Measurements from ENCODE around the gene ARID4B. TPM values are rescaled to one million over a fixed set of nuclear protein-coding genes. Genes with fewer than 3 reads are reported as not detected.

ARID4B gene
- total RNA-seq, 1 experiment from 2014 or later, result 16.8 TPM

GRCh38 chr1:235181561-235182245 is 146.3 kb downstream of the ARID4B start:
- Histone ChIP-seq H3K9me3 (ENCODE audit: low read length) (no peaks in the 10 kb centered on the region), H4K20me1 (ENCODE audit: low read length) (no peaks in the 10 kb centered on the region), H3K4me2 (ENCODE audit: low read length) (no peak overlapping the region), H3K27ac (ENCODE audit: low read length) (no peak overlapping the region), H3K9me2 (replicated peaks; ENCODE audit: low read length) (no peaks in the 10 kb centered on the region), H3K27me3 (ENCODE audit: low read length) (no peaks in the 10 kb centered on the region), H3K36me3 (ENCODE audit: low read depth, low read length) (no peaks in the 10 kb centered on the region), H3K4me3 (ENCODE audit: low read length) (no peak overlapping the region), H3K9ac (ENCODE audit: low read length) (no peak overlapping the region), H3K4me1 (ENCODE audit: insufficient read depth, low read length) (no peaks in the 10 kb centered on the region), H2AFZ (ENCODE audit: low read length) (no peak overlapping the region), H3K79me2 (ENCODE audit: low read length) (no peaks in the 10 kb centered on the region), H3F3A (ENCODE audit: low read length, unreplicated experiment) (no peaks in the 10 kb centered on the region)
- POLR2A ChIA-PET (ENCODE audit: unreplicated experiment), result no interaction called here
- TF ChIP-seq EZH2phosphoT487 (IDR thresholded peaks at IDR 0.05; ENCODE audit: borderline replicate concordance, low read length), result no peak
- BruUV-seq (replicated peaks), result no TSS peak
- DNase-seq (no peak), ATAC-seq (no peak)
- intact Hi-C loops (cut with micrococcal nuclease), result no loop called here
- CTCF ChIA-PET, result no interaction called here

GRCh38 chr1:235180916-235181460 is 147.0 kb downstream of the ARID4B start:
- TF ChIP-seq EZH2phosphoT487 (IDR thresholded peaks at IDR 0.05; ENCODE audit: borderline replicate concordance, low read length) (no peak), CTCF (conservative IDR thresholded peaks at IDR 0.05; ENCODE audit: low read depth, low read length) (no peak)
- BruUV-seq (replicated peaks), result no TSS peak
- H2AFZ ChIP-seq (ENCODE audit: low read length), result no peak overlapping the region
- intact Hi-C loops (cut with micrococcal nuclease), result no loop called here
- H4K20me1 ChIP-seq (ENCODE audit: low read length), result no peaks in the 10 kb centered on the region
- ChIA-PET POLR2A (ENCODE audit: unreplicated experiment) (no interaction called here), CTCF (no interaction called here)
- H3K4me1 ChIP-seq (ENCODE audit: insufficient read depth, low read length), result no peaks in the 10 kb centered on the region
- H3K4me3 ChIP-seq (ENCODE audit: low read length), result no peak overlapping the region
- no peaks in the 10 kb centered on the region for H3K36me3 ChIP-seq (ENCODE audit: low read depth, low read length)
- DNase-seq, result no peak
- no peak for ATAC-seq
- no peaks in the 10 kb centered on the region for H3K79me2 ChIP-seq (ENCODE audit: low read length)
- no peak overlapping the region for H3K4me2 ChIP-seq (ENCODE audit: low read length)
- no peak overlapping the region for H3K27ac ChIP-seq (ENCODE audit: low read length)
- H3K9ac ChIP-seq (ENCODE audit: low read length), result no peak overlapping the region
- no peaks in the 10 kb centered on the region for H3F3A ChIP-seq (ENCODE audit: low read length, unreplicated experiment)
- no peaks in the 10 kb centered on the region for H3K9me3 ChIP-seq (ENCODE audit: low read length)
- no peaks in the 10 kb centered on the region for H3K27me3 ChIP-seq (ENCODE audit: low read length)
- H3K9me2 ChIP-seq (replicated peaks; ENCODE audit: low read length), result no peaks in the 10 kb centered on the region

GRCh38 chr1:235176486-235176885 is 151.5 kb downstream of the ARID4B start:
- H3K9me3 ChIP-seq (ENCODE audit: low read length), result no peaks in the 10 kb centered on the region
- H3K4me2 ChIP-seq (ENCODE audit: low read length), result no peak overlapping the region
- CTCF ChIA-PET, result no interaction called here
- TF ChIP-seq EZH2phosphoT487 (IDR thresholded peaks at IDR 0.05; ENCODE audit: borderline replicate concordance, low read length), result no peak
- TF ChIP-seq EZH2 (IDR thresholded peaks at IDR 0.05; ENCODE audit: low read length, unreplicated experiment), result no peak
- H3K27ac ChIP-seq (ENCODE audit: low read length), result no peak overlapping the region
- no peaks in the 10 kb centered on the region for H3F3A ChIP-seq (ENCODE audit: low read length, unreplicated experiment)
- no peaks in the 10 kb centered on the region for H3K9me2 ChIP-seq (replicated peaks; ENCODE audit: low read length)
- no peak overlapping the region for H3K4me3 ChIP-seq (ENCODE audit: low read length)
- H3K9ac ChIP-seq (ENCODE audit: low read length), result no peak overlapping the region
- DNase-seq (no peak), ATAC-seq (no peak)
- H3K36me3 ChIP-seq (ENCODE audit: low read depth, low read length), result peaks cover 5% of the 10 kb centered on the region; the same call in 1 of the 2 replicates
- BruUV-seq (replicated peaks), result no TSS peak
- intact Hi-C loops (cut with micrococcal nuclease), result no loop called here
- H3K4me1 ChIP-seq (ENCODE audit: insufficient read depth, low read length), result no peaks in the 10 kb centered on the region
- no peaks in the 10 kb centered on the region for H3K79me2 ChIP-seq (ENCODE audit: low read length)
- no peak overlapping the region for H2AFZ ChIP-seq (ENCODE audit: low read length)
- POLR2A ChIA-PET (ENCODE audit: unreplicated experiment), result no interaction called here
- no peaks in the 10 kb centered on the region for H4K20me1 ChIP-seq (ENCODE audit: low read length)
- H3K27me3 ChIP-seq (ENCODE audit: low read length), result no peaks in the 10 kb centered on the region
